HG03460 (cell line): ENCODE measurements around the gene ZC3HAV1L.
"Not testable (repeated sequence)": the region's sequence is repeated elsewhere in the genome, so short reads cannot be mapped to it uniquely, and the experiment has no call there.

ENCODE experiments used
- ATAC-seq: cut with Tn5 transposase; IDR thresholded peaks from one replicate; pipeline ENCODE4 v1.9.1; 2021; ENCODE audit not compliant: unreplicated experiment

The ZC3HAV1L gene, protein sequence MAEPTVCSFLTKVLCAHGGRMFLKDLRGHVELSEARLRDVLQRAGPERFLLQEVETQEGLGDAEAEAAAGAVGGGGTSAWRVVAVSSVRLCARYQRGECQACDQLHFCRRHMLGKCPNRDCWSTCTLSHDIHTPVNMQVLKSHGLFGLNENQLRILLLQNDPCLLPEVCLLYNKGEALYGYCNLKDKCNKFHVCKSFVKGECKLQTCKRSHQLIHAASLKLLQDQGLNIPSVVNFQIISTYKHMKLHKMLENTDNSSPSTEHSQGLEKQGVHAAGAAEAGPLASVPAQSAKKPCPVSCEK

DNA sequence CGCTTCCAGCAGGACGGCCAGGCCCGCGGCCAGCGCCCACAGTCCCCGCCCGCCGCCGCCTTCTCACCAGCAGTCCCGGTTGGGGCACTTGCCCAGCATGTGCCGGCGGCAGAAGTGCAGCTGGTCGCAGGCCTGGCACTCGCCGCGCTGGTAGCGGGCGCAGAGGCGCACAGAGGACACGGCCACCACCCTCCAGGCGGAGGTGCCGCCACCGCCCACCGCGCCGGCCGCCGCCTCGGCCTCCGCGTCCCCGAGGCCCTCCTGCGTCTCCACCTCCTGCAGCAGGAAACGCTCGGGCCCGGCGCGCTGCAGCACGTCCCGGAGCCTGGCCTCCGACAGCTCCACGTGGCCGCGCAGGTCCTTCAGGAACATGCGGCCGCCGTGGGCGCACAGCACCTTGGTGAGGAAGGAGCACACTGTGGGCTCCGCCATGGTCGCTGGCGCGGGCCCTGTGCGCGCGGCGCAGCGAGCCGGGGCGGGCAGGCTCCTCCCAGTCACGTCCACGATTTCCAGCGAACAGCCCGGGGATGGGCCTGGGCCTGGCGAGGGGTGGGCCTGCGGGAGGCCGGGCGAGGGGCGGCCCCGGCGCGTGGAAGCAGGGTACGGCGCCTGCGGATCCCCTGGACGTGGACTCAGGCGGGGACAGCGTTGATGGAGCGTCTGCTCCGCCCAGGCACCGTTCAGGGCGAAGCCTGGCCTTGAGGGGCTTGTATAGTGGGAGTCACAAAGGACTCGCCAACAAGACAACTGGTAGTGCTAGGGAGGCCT, at the start of gene ZC3HAV1L:
ZC3HAV1L (minus strand) TSS at position 457 of the 768 bp plus-strand sequence; CDS start at position 432, 25 bp downstream.
- ATAC-seq: peak; percentile 83

DNA sequence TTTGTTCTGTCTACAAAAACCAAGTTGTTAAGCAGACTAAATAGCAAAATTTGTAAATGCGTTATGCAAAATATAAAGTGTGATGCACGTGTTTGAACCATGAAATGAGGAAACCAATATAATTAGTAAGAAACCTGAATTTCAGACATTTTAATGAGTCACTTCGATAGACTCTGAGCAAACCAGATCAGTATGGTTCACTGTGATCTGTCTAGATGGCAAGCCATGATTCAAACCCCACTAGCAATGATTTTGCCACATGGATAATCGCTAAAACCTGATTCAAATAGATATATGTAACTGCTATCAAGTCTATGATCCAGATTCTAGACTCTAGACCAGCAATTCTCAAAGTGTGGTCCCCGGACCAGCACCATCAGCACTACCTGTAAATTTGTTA, 48.9 kb upstream of the ZC3HAV1L start:
- ATAC-seq: no peak

DNA sequence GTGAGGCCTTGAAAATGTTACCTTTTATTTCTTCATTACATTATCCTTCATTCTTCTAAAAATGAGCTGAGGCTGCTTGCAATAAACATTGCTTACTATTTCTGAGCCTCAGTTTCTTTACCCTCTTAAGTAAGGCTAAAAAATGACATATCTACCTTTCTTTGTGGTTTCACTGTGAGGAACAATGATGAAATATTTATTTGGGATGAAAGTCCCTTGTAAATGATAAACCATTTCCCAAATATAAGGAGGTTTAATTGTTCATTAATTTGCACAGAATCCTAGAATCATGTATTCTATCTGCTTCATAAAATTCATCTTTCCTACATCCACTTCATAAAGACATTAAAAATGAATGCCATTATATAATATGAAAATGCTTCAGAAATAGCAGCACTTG, 45.7 kb upstream of the ZC3HAV1L start:
- no peak for ATAC-seq

DNA sequence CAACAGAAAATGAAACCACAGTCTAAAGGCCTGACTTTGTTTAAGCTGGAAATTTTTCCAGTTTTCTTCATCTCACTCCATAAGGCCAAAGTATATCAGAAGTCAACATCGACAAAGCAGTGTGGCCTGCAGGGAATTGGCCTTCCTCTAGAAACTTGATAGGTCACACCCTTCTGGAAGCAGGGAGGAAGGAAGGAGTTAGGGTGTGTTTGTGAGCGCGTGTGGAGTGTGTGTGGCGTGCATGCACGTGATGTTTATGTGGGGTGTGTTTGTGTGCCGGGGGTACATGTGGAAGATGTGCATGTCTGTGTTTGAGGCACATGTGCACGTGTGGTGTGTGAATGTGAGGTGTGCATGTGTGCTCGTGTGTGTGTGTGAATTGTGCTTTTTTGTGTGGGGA, 45.1 kb upstream of the ZC3HAV1L start:
- ATAC-seq: no peak

DNA sequence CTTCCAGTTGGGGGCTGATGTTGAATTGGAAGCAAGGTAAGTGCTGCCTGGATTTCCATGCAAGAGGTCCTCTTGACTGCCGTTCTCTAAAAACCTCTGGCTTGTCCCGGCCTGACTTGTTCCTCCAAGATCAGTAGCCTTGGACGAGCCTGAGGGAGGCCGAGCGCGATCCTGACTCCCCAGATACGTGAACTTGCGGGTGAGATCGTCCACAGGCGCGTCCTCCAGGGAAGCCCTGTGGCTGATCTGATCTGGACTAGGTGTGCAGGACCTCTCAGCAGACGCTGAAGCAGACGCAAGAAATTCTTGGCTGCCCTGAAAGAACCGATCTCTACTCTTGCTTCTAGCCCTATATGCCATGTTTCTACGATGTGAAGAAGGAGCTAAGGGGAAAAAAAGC, 44.0 kb upstream of the ZC3HAV1L start:
- no peak for ATAC-seq

DNA sequence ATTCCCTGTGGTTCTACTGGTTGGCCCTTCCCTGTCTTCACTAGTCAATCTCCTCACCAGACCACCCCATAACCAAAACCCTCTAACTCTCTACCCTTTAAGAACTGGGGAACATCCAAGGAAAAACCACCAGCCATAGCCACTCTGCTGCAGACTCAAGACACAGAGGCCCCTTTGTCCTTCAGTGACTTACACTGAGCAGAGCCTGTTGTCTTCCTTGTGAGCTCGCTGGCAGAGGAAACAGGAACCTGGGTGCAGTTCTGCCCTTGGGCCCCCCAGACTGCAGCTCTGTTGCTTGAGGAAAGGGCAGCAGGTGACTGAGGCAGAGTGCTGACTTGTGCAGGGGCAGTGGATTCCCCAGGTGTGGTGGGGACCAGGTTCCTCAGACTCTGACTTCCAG, 43.1 kb upstream of the ZC3HAV1L start:
- no peak for ATAC-seq

DNA sequence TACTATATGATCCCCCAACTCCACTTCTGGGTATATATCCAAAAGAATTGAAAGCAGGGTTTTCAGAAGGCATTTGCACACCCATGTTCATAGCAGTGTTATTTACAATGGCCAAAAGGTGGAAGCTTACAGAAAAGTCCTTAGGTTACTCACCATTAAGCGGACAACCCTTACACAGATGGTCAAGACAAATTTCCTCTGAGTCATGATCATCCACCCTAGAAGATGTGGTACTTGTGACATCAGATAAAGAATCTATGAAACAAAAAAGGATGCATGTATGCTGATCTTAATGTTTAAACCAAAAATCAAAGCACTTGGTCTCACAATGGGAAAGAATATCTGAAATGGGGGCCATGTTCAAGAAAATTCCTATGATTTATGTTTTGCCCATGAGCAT, 42.6 kb upstream of the ZC3HAV1L start:
- no peak for ATAC-seq

DNA sequence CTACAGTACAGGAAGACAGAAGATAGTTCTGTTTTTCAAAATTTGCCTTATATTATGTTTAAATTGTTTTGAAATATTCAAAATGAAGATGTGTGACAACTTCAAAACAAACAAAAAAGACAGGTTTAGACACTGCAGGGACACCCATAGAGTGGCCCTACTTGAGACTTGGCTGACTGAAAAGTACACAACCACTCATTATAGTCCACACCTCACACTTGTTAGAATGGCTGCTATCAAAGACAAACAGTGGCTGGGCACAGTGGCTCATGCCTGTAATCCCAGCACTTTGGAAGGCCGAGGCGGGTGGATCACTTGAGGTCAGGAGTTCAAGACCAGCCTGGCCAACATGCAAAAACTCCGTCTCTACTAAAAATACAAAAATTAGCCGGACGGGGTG, 41.9 kb upstream of the ZC3HAV1L start:
- ATAC-seq: not testable (repeated sequence)

DNA sequence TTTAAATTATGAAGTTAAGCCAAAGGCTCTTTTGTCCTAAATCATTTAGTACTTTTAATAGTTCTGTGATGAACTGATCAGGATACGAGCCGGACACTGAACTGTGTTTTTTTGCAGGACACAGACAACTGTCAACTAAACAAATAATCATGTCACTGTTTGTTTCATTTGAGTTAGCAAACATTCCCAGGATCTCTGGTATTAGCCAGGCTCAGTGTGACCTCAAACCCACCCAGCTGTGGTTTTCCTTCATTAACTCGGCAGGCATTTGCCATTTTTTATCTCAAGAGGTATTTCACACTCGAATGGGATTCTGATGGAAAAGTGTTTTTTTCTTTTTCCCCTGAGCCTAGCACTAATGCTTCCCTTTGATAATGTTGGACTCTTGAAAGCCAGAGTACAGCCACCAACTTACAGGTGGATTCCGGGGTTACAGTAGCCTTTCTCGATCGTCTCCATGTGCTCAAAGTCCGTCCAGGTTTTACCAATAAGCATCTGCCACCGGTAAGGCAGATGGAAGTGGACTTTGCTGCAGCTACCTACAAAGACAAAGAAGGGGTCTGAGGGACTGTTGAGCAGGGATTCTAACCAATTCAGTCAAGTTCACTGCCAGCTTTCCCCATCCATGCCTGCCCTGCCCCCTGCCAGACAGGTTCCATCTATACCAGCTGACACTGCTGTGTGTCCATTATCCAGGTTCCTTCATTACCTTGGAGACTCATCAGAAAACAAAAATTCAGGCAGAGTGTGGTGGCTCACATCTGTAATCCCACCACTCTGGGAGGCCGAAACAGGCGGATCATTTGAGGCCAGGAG, 40.2 kb upstream of the ZC3HAV1L start:
- no peak for ATAC-seq

DNA sequence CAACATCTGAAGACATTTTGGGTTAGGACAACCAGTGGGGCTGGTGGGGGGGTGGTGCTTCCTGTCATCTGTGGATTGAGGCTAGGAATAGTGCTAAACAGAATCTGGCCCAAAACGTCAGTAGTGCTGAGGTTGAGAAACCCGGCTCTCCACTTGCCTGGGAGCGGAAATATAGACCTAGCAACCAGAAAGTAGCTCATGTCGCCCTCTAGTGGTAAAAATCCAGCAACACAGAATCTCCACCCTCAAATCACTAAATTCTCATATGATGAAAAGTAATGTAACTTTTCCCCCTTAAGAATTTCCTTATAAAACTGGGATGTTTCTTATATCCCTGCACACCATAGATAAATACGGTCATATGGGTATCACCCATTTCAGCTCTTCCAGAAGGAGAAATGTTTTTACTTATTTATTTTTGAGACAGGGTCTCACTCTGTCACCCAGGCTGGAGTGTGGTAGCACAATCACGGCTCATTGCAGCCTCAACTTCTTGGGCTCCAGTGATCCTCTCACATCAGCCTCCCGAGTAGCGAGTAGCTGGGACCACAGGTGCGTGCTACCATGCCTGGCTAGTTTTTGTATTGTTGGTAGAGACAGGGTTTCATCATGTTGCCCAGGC, 39.3 kb upstream of the ZC3HAV1L start:
- ATAC-seq: peak; percentile 70

DNA sequence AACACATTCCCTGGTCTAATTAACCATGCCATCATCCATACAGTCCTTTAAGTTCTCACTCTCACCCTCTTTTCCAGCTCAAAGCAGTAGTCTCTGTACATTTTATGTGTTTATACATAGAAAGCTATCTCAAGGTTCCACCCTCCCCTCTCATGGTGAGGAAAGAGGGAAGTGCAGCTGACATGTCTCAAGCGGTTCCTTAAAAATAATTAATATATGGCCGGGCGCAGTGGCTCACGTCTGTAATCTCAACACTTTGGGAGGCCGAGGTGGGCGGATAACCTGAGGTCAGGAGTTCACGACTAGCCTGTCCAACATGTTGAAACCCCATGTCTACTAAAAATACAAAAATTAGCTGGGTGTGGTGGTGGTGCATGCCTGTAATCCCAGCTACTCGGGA, 37.0 kb upstream of the ZC3HAV1L start:
- no peak for ATAC-seq

DNA sequence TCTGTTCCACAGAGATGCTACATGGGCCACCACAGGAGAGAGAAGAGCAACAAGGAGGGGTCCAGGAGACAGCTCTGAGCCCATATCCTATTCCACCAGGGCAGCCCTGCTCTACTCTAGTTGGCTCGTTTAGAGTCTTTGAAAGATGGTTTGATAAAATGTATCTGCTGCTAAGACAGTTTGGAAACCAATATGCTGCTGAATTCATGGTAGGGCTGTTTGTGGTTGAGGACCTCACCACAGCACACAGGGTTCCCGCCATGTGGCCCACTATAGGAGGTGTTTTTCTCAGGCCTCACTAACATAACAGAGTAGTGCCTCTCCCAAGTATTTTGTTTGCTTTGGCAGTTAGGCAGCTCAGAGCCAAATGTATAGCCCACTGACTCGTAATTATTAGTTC, 35.8 kb upstream of the ZC3HAV1L start:
- ATAC-seq: no peak

DNA sequence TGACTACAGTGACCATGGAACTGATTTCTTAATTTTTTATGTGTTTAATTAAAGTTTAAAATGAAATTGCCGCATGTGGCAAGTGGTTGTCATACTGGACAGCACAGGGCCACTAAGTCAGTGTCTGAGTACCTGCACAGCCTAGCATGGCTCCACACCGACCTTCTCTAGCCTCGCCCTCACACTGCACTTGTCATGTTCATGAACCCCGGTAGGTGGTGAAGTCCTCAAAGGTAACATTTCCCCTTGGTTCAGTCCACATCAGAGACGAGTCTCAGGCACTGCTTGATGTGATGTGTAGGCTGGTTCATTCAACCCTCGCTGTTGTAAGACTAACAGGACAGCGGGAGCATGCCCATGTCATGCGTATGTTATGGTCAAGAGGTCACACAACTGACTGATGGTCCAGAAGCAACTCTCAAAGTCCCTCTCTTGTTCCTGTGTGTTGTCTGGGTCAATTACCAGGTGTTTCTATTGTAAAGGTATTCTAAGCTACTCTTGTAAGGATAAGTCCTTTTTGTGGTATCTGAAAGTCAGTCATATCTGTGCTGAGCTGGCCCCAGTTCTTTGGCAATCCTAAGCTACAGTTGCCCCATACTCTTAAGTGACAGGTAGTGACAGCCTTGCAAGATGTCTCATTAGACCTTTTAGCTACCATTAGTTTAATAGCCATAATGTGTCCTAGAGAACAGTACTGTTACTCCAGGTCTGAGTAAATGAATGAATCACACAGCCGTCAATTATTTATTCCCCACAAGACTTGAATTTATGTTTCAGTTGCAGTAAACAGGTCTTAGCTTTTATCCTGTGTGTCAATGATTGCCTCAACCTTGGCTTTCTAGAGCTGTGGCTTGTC, 32.9 kb upstream of the ZC3HAV1L start:
- ATAC-seq: no peak

DNA sequence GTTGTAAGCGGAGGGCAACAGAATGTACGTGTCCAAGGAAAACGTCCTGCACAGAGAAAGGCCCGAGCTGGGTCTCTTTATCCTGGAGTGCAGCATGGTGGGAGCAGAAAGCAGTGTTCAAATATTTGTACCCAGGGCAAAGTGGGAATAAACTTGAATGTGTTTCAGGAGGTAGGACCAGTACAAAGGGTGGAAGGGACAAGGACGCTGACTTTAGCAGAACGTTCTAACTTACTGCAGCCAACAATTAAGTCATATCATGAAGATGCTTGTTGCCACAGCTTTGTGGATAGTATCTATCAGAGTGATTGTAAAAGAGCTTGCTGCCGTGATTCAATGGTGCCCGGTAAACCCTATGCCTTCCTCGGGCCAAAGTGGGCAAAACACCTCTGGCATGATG, 30.5 kb upstream of the ZC3HAV1L start:
- no peak for ATAC-seq

DNA sequence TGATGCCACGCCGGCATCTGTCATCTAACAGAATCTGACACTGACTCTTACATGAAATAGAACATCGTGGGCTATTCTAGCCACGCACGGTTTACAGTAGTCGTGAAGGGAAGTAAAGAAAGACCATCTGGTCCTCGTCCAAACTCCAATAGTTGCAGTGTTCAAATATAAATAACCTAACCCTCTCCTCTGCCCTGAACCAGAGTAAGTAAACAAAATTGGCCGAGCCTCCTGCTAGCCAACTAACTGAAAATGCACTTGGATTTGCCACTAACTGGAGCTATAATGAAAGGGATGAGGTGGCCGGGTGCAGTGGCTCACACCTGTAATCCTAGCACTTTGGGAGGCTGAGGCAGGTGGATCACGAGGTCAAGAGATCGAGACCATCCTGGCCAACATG, 29.5 kb upstream of the ZC3HAV1L start:
- ATAC-seq: no peak

DNA sequence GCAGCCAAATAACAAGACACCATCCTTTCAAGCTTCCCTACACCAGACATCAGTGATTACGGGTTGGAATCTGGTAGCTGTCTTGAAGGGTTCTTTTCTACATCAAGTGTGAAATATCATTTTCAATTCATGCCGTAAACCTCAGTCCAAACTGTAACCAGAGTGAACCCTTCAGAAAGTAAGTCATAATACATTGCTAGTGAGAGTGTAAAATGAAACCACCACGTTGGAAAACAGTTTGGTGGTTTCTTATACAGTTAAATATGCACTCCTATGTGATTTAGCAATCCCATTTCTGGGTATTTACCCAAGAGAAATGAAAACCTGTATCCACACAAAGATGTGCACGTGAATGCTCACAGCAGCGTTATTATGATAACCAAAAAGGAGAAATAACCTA, 25.6 kb upstream of the ZC3HAV1L start:
- no peak for ATAC-seq

DNA sequence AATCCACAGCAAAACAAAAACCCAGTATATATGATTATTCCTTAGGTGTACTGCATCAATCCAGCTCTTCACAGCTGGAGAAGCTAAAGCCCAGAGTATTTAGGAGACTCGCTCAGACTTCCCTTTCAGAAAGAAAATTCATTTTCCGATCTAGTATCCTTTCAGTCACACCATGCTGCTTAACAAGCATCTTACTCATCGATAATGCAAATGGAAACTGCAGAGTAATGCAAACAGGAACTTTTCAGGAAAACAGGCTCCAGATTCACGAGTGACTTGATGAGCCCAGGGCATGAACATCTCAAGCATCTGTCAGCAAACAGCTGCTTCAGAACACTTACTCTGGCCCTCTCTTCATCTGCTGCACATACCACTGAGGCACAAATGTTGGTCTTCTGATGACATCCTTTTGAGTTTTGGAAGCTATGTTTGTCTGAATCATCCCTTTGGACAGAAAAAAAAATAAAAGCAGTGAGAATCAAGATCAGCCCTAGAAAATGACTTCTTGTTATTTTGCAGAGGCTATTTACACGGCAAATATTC, 24.9 kb upstream of the ZC3HAV1L start:
- ATAC-seq: no peak

DNA sequence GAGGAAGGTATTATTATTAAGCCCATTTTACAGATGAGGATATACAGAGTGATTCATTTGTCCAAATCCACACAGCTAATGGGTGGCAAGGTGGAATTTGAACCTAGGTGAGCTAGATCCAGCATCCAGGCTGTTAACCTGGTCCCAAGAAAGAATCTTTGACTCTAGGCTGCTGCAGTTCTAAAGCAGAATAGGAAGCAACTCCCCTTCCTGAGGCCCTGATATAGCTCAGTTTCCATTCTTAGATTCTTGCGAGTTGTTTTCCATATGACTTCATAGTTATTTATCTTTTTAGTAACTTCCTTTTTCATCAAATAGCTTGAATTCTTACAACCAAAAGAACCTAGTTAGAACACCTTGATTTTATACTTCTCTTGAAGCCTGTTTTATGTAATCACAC, 24.1 kb upstream of the ZC3HAV1L start:
- no peak for ATAC-seq

DNA sequence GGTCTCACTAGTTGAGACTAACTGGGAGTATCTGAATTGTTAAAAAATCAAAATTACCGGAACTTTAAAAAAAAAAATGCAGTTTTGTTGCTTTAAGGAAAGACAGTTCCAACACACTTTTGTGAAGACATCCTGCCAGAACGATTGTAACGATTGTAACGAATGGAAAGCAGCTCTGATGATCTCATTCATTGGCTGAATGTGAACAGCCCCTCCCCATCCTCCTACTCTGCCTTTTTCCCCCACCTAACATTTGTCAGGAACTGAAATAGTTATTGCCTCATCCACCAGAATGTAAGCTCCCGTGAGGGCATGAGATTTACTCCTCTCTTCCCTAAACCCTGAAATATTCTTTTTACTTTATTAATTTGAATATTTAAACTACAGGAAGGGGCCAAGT, 23.1 kb upstream of the ZC3HAV1L start:
- no peak for ATAC-seq

DNA sequence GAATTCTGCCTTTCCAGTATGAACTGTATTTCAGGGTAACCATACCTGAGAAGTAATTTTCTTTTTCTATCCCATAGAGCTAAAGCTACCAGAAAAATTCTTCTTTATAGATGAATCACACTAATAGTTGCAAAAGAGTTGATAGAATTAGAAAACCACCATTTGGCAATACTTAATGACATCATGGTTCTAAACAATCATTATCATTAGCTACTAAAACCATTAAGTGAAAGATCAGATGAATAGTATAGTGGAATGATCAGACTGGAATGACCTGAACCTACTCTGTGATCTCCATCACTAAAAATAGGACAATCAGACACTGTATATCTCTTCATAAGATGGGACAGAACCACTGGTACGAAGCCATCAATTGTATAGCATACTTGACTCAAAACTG, 19.8 kb upstream of the ZC3HAV1L start:
- ATAC-seq: no peak
